ENCODE results near the gene GSK3A. TPM values are rescaled to one million over a fixed set of nuclear protein-coding genes. Genes with fewer than 3 reads are reported as not detected.

Gene GSK3A
- total and polyA plus RNA-seq, 2 of the 4 experiments (the other 2 are of a cell fraction), result 8.1 to 43.3 TPM

DNA sequence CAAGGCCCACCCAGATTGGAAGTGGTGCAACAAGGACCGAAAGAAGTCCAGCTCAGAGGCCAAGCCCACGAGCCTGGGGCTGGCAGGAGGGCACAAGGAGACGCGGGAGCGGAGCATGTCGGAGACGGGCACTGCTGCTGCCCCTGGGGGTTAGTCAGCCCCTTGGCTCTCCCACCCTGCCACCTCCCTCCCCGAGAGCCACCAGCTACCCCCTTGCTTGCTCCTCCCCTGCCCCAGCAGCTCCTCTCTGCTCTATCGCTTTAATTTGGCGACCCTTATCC lies 45.4 kb upstream of the GSK3A start:
- no peak overlapping the region for H3K23ac ChIP-seq (ENCODE audit: low read depth, low read length)
- no peaks in the 10 kb centered on the region for H3K9me3 ChIP-seq (ENCODE audit: control insufficient read depth, insufficient read depth, low read length)
- intact Hi-C loops (cut with micrococcal nuclease), result no loop called here
- peaks cover 14% of the 10 kb centered on the region for H3K9me1 ChIP-seq (ENCODE audit: insufficient read depth, low read length)
- no peak overlapping the region for H2BK15ac ChIP-seq (ENCODE audit: low read depth, low read length)
- DNase-seq, result no peak
- H3K18ac ChIP-seq (ENCODE audit: low read depth, low read length), result no peak overlapping the region
- H4K5ac ChIP-seq (ENCODE audit: low read depth, low read length), result no peak overlapping the region
- BruUV-seq (replicated peaks), result no TSS peak
- H4K91ac ChIP-seq (ENCODE audit: insufficient read depth, low read depth, low read length), result no peak overlapping the region
- CTCF ChIA-PET, result no interaction called here
- no peak overlapping the region for H3K4me2 ChIP-seq (ENCODE audit: low read depth, low read length)
- H3K4ac ChIP-seq (ENCODE audit: low read depth, low read length), result no peak overlapping the region
- no peak for TF ChIP-seq RFX5 (IDR thresholded peaks at IDR 0.05; ENCODE audit: low read depth, low read length)
- TF ChIP-seq CEBPB (IDR thresholded peaks at IDR 0.05; ENCODE audit: low read depth, low read length), result no peak
- no peak for TF ChIP-seq BHLHE40 (IDR thresholded peaks at IDR 0.05; ENCODE audit: low read depth, low read length)
- TF ChIP-seq SMC3 (IDR thresholded peaks at IDR 0.05; ENCODE audit: low read depth, low read length), result no peak
- no peak for TF ChIP-seq NFE2L2 (IDR thresholded peaks at IDR 0.05; ENCODE audit: low read depth, low read length)
- TF ChIP-seq, protein P1, sequence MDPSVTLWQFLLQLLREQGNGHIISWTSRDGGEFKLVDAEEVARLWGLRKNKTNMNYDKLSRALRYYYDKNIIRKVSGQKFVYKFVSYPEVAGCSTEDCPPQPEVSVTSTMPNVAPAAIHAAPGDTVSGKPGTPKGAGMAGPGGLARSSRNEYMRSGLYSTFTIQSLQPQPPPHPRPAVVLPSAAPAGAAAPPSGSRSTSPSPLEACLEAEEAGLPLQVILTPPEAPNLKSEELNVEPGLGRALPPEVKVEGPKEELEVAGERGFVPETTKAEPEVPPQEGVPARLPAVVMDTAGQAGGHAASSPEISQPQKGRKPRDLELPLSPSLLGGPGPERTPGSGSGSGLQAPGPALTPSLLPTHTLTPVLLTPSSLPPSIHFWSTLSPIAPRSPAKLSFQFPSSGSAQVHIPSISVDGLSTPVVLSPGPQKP (IDR thresholded peaks at IDR 0.05; ENCODE audit: borderline replicate concordance, low read depth, low read length), result no peak
- no peak for TF ChIP-seq POLR2A (IDR thresholded peaks at IDR 0.05; ENCODE audit: low read depth, low read length)
- TF ChIP-seq RCOR1 (IDR thresholded peaks at IDR 0.05; ENCODE audit: insufficient replicate concordance, low read length), result no peak
- no peak for TF ChIP-seq CHD1 (IDR thresholded peaks at IDR 0.05; ENCODE audit: low read depth, low read length)
- no peak for TF ChIP-seq FOS (IDR thresholded peaks at IDR 0.05; ENCODE audit: low read depth, low read length)
- TF ChIP-seq RAD21 (IDR thresholded peaks at IDR 0.05; ENCODE audit: low read length), result no peak
- TF ChIP-seq MAFK (IDR thresholded peaks at IDR 0.05; ENCODE audit: low read depth, low read length), result no peak
- TF ChIP-seq, protein P2, sequence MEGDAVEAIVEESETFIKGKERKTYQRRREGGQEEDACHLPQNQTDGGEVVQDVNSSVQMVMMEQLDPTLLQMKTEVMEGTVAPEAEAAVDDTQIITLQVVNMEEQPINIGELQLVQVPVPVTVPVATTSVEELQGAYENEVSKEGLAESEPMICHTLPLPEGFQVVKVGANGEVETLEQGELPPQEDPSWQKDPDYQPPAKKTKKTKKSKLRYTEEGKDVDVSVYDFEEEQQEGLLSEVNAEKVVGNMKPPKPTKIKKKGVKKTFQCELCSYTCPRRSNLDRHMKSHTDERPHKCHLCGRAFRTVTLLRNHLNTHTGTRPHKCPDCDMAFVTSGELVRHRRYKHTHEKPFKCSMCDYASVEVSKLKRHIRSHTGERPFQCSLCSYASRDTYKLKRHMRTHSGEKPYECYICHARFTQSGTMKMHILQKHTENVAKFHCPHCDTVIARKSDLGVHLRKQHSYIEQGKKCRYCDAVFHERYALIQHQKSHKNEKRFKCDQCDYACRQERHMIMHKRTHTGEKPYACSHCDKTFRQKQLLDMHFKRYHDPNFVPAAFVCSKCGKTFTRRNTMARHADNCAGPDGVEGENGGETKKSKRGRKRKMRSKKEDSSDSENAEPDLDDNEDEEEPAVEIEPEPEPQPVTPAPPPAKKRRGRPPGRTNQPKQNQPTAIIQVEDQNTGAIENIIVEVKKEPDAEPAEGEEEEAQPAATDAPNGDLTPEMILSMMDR (conservative IDR thresholded peaks at IDR 0.05; ENCODE audit: low read depth, low read length), result no peak
- TF ChIP-seq, protein P3, sequence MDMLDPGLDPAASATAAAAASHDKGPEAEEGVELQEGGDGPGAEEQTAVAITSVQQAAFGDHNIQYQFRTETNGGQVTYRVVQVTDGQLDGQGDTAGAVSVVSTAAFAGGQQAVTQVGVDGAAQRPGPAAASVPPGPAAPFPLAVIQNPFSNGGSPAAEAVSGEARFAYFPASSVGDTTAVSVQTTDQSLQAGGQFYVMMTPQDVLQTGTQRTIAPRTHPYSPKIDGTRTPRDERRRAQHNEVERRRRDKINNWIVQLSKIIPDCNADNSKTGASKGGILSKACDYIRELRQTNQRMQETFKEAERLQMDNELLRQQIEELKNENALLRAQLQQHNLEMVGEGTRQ (IDR thresholded peaks at IDR 0.05; ENCODE audit: low read depth, low read length), result no peak
- no peak for TF ChIP-seq MAZ (IDR thresholded peaks at IDR 0.05; ENCODE audit: borderline replicate concordance, low read depth, low read length)
- H3K79me1 ChIP-seq (ENCODE audit: low read depth in 1 of 2, low read length in 2 of 2), result peaks cover 30 to 43% of the 10 kb centered on the region in 2 experiments
- H3K9ac ChIP-seq (ENCODE audit: low read depth, low read length), result no peak overlapping the region
- H4K20me1 ChIP-seq (ENCODE audit: insufficient read depth, low read length), result peaks cover 31% of the 10 kb centered on the region
- no peak overlapping the region for H2AK9ac ChIP-seq (replicated peaks; ENCODE audit: low read depth, low read length, poor library complexity)
- in situ Hi-C loops (cut with MboI; ENCODE audit: low sequenced_read_pairs), result no loop called here
- peaks cover 56% of the 10 kb centered on the region for H3K36me3 ChIP-seq (ENCODE audit: control insufficient read depth, insufficient read depth, low read length)
- H3K27ac ChIP-seq (ENCODE audit: insufficient read depth, low read length), result no peak overlapping the region
- dilution Hi-C loops (cut with HindIII; ENCODE audit: low sequenced_read_pairs, unreplicated experiment), result no loop called here
- no peak overlapping the region for H2BK5ac ChIP-seq (ENCODE audit: low read depth, low read length, poor library complexity, severe bottlenecking)
- POLR2A ChIA-PET (ENCODE audit: unreplicated experiment), result interaction anchor here (0.6 kb wide), 1 partner anchor 15 kb away, joined by 3 read pairs; the partner anchor contains the start of gene PAFAH1B3
- H3K14ac ChIP-seq (replicated peaks; ENCODE audit: low read depth, low read length), result no peak overlapping the region
- no peaks in the 10 kb centered on the region for H3K27me3 ChIP-seq (ENCODE audit: control insufficient read depth, insufficient read depth, low read length)
- WGBS, 2 experiments (ENCODE audit: extremely low coverage in 2 of 2, insufficient read length in 1 of 2), result 100% methylated on average over 1 of the region's 10 CpGs; no CpG with 5 or more reads in 1 of the 2 experiments
- no peak for ATAC-seq (ENCODE audit: low read depth)
- H2AK5ac ChIP-seq (ENCODE audit: low read depth, low read length), result no peak overlapping the region
- no peak overlapping the region for H2AFZ ChIP-seq (replicated peaks; ENCODE audit: low read length, poor library complexity)
- H4K8ac ChIP-seq (ENCODE audit: low read depth in 2 of 2, low read length in 2 of 2), result no peak overlapping the region
- H2BK20ac ChIP-seq (ENCODE audit: low read depth, low read length), result no peak overlapping the region
- H3K56ac ChIP-seq (ENCODE audit: extremely low read depth, insufficient read depth, low read length), result no peak overlapping the region
- peaks cover 23% of the 10 kb centered on the region for H3K4me1 ChIP-seq (ENCODE audit: control insufficient read depth, insufficient read depth, low read length)
- no peak overlapping the region for H2BK120ac ChIP-seq (ENCODE audit: low read depth, low read length)
- no peak overlapping the region for H3K4me3 ChIP-seq (ENCODE audit: insufficient read depth, low read depth, low read length)

Measured in IMR-90 (cell line).